Stomach (tissue), 9 donors: Measurements from ENCODE around the gene PNMA1. TPM values are rescaled to one million over a fixed set of nuclear protein-coding genes. Genes with fewer than 3 reads are reported as not detected.

Experiments used
- DNase-seq, 2 donors: peaks; one replicate each; pipeline versions ENCODE4 v3.0.0 to v3.0.0-alpha.2; 2013 to 2019
- H3K27ac ChIP-seq, 5 donors: fragments of 200-600 bp in 4 of 5; sonication (generic) in 4 of 5; one replicate each; pipeline ENCODE4 v1.5.1; 2013 to 2019; ENCODE audit warnings: mild to moderate bottlenecking in 1 of 5, moderate library complexity in 1 of 5
- H3K27me3 ChIP-seq, 3 donors: fragments of 200-600 bp; sonication (generic); one replicate each; pipeline ENCODE4 v1.5.1; 2017 to 2019; ENCODE audit warnings: mixed run types in 1 of 3
- H3K36me3 ChIP-seq, 4 donors: fragments of 200-600 bp; sonication (generic); 1 replicate in 3 of 4; 2 replicates in 1 of 4; pipeline ENCODE4 v1.5.1; 2016 to 2019
- H3K4me1 ChIP-seq, 4 donors: fragments of 200-600 bp; sonication (generic); one replicate each; pipeline ENCODE4 v1.5.1; 2016 to 2019
- H3K4me3 ChIP-seq, 4 donors: fragments of 200-600 bp; sonication (generic) in 3 of 4; one replicate each; pipeline ENCODE4 v1.5.1; 2016 to 2019; ENCODE audit warnings: mild to moderate bottlenecking in 1 of 4
- H3K9me3 ChIP-seq, 4 donors: fragments of 200-600 bp; sonication (generic); one replicate each; pipeline ENCODE4 v1.5.1; 2016 to 2019
- EP300 ChIP-seq: sonication (generic); formaldehyde crosslinking; IDR thresholded peaks from one replicate; pipeline ENCODE4 v1.6.1; 2017; ENCODE audit warnings: antibody characterized with exemption
- POLR2A ChIP-seq, 4 donors: fragments of 450-650 bp; IDR thresholded peaks; one replicate each; pipeline ENCODE4 v1.6.1; 2016; ENCODE audit warnings: antibody characterized with exemption in 4 of 4, control low read depth in 2 of 4, mild to moderate bottlenecking in 1 of 4, moderate library complexity in 1 of 4
- POLR2AphosphoS5 ChIP-seq, 3 donors: sonication (generic); formaldehyde crosslinking; IDR thresholded peaks; one replicate each; pipeline ENCODE4 v1.6.1; 2016; ENCODE audit warnings: antibody characterized with exemption in 3 of 3
- WGBS, 5 donors: extraction: QIAGEN DNeasy Blood & Tissue Kit in 3 of 5; methylation state at CpG; one replicate each; pipeline versions ENCODE4 v1.1.5 to v1.1.7; 2013 to 2018; 5-methylcytosine and 5-hydroxymethylcytosine counted together
- intact Hi-C: fragments of 100-400 bp; cut with DNase I; formaldehyde crosslinking; loops from one replicate; pipeline ENCODE4 v1.15.1; 2023; ENCODE audit warnings: low total_unique reads
- polyA plus RNA-seq, 3 donors: library from polyadenylated mRNA; stranded (reverse); fragments of 200-250 nt; gene quantifications; one replicate each; pipeline ENCODE4 v1.2.3, GENCODE V29; 2013
- total RNA-seq, 5 donors: library from RNA; depleted of rRNA; stranded (reverse); fragments of >200 nt; gene quantifications; one replicate each; pipeline versions ENCODE4 v1.1.0 to v1.2.3, GENCODE V29; 2014 to 2016
- TF ChIP-seq, protein P1 (sequence below), 7 experiments: fragments of 450-650 bp in 4 of 7; fragments of 200-600 bp in 3 of 7; sonication (generic) in 3 of 7; IDR thresholded peaks; one replicate each; pipeline ENCODE4 v1.5.1; 2016 to 2019; ENCODE audit warnings: antibody characterized with exemption in 7 of 7, control low read depth in 2 of 7, mild to moderate bottlenecking in 1 of 7
- donor health status: healthy with polysubstance abuse.
- donor health status: Bipolar disorder and iron deficiency.
- donor health status: healthy.

PNMA1 gene
- total and polyA plus RNA-seq, 8 donors = 13.9 to 42.3 (median 18.3) TPM

GRCh38 chr14:73674986-73675385 lies 39.2 kb downstream of the PNMA1 start:
- Histone ChIP-seq H3K9me3 (no peaks in the 10 kb centered on the region), H3K27ac (no peak overlapping the region), H3K27me3 (no peaks in the 10 kb centered on the region), H3K4me3 (no peak overlapping the region), H3K4me1 (no peaks in the 10 kb centered on the region), H3K36me3 (peaks cover 0 to 50% (median 24%) of the 10 kb centered on the region in 4 donors)
- TF ChIP-seq POLR2A (IDR thresholded peaks at IDR 0.05) (no peak), EP300 (no peak), POLR2AphosphoS5 (IDR thresholded peaks at IDR 0.05) (no peak)
- DNase-seq = peak in 1 of 2 donors; percentile 22
- intact Hi-C loops = no loop called here
- 69 to 87% (median 78%) methylated on average over 3 of the region's 3 CpGs for whole genome bisulfite sequencing, 5 donors

- no peaks in the 10 kb centered on the region for H3K4me1 ChIP-seq
- WGBS, 5 donors = 87 to 93% (median 91%) methylated on average over 3 of the region's 3 CpGs
- H3K9me3 ChIP-seq = no peaks in the 10 kb centered on the region
- intact Hi-C loops = no loop called here
- no peak for TF ChIP-seq POLR2AphosphoS5 (IDR thresholded peaks at IDR 0.05)
- TF ChIP-seq POLR2A (IDR thresholded peaks at IDR 0.05) = no peak
- TF ChIP-seq, protein P1, sequence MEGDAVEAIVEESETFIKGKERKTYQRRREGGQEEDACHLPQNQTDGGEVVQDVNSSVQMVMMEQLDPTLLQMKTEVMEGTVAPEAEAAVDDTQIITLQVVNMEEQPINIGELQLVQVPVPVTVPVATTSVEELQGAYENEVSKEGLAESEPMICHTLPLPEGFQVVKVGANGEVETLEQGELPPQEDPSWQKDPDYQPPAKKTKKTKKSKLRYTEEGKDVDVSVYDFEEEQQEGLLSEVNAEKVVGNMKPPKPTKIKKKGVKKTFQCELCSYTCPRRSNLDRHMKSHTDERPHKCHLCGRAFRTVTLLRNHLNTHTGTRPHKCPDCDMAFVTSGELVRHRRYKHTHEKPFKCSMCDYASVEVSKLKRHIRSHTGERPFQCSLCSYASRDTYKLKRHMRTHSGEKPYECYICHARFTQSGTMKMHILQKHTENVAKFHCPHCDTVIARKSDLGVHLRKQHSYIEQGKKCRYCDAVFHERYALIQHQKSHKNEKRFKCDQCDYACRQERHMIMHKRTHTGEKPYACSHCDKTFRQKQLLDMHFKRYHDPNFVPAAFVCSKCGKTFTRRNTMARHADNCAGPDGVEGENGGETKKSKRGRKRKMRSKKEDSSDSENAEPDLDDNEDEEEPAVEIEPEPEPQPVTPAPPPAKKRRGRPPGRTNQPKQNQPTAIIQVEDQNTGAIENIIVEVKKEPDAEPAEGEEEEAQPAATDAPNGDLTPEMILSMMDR (IDR thresholded peaks at IDR 0.05) = no peak
- no peak for TF ChIP-seq EP300
- no peak overlapping the region for H3K4me3 ChIP-seq
- H3K36me3 ChIP-seq = peaks cover 0 to 47% (median 19%) of the 10 kb centered on the region in 4 donors
- DNase-seq = no peak
- no peaks in the 10 kb centered on the region for H3K27me3 ChIP-seq
- H3K27ac ChIP-seq = no peak overlapping the region
Observed at GRCh38 chr14:73667854-73668253, 46.3 kb downstream of the PNMA1 start.

GRCh38 chr14:73666583-73666982 lies 47.6 kb downstream of the PNMA1 start:
- intact Hi-C loops = no loop called here
- DNase-seq = no peak
- no peak overlapping the region for H3K27ac ChIP-seq
- peaks cover 0 to 43% (median 14%) of the 10 kb centered on the region in 4 donors for H3K36me3 ChIP-seq
- no peaks in the 10 kb centered on the region for H3K4me1 ChIP-seq
- WGBS, 5 donors = 85 to 94% (median 93%) methylated on average over 5 of the region's 5 CpGs
- no peaks in the 10 kb centered on the region for H3K9me3 ChIP-seq
- no peaks in the 10 kb centered on the region for H3K27me3 ChIP-seq
- no peak for TF ChIP-seq EP300
- no peak for TF ChIP-seq POLR2A (IDR thresholded peaks at IDR 0.05)
- TF ChIP-seq POLR2AphosphoS5 (IDR thresholded peaks at IDR 0.05) = no peak
- TF ChIP-seq, protein P1 (IDR thresholded peaks at IDR 0.05) = no peak
- no peak overlapping the region for H3K4me3 ChIP-seq

GRCh38 chr14:73665130-73665529 lies 49.1 kb downstream of the PNMA1 start:
- no peak overlapping the region for H3K27ac ChIP-seq
- intact Hi-C loops = no loop called here
- H3K27me3 ChIP-seq = no peaks in the 10 kb centered on the region
- H3K9me3 ChIP-seq = no peaks in the 10 kb centered on the region
- 80 to 98% (median 82%) methylated on average over 2 of the region's 2 CpGs for WGBS, 5 donors
- no peak overlapping the region for H3K4me3 ChIP-seq
- peaks cover 0 to 49% (median 18%) of the 10 kb centered on the region in 4 donors for H3K36me3 ChIP-seq
- DNase-seq = no peak
- TF ChIP-seq, protein P1 (IDR thresholded peaks at IDR 0.05) = no peak
- no peak for TF ChIP-seq POLR2AphosphoS5 (IDR thresholded peaks at IDR 0.05)
- TF ChIP-seq EP300 = no peak
- TF ChIP-seq POLR2A (IDR thresholded peaks at IDR 0.05) = no peak
- H3K4me1 ChIP-seq = no peaks in the 10 kb centered on the region

GRCh38 chr14:73663548-73664212 lies 50.5 kb downstream of the PNMA1 start:
- H3K4me3 ChIP-seq = no peak overlapping the region
- H3K4me1 ChIP-seq = no peaks in the 10 kb centered on the region
- H3K27me3 ChIP-seq = no peaks in the 10 kb centered on the region
- no peak for TF ChIP-seq POLR2AphosphoS5 (IDR thresholded peaks at IDR 0.05)
- no peak for TF ChIP-seq EP300
- DNase-seq = no peak
- H3K9me3 ChIP-seq = no peaks in the 10 kb centered on the region
- intact Hi-C loops = no loop called here
- H3K36me3 ChIP-seq = peaks cover 0 to 51% (median 23%) of the 10 kb centered on the region in 4 donors
- H3K27ac ChIP-seq = no peak overlapping the region
